CD4-positive, alpha-beta T cell treated with Interleukin-6 at 100 ng/mL for 8 hours (primary cell): ENCODE data around the gene CHIT1.

Source experiments
- DNase-seq: peaks from one replicate; pipeline ENCODE4 v3.0.0-alpha.2; 2020; ENCODE audit warnings: mixed read lengths, low spot score

The CHIT1 gene

DNA sequence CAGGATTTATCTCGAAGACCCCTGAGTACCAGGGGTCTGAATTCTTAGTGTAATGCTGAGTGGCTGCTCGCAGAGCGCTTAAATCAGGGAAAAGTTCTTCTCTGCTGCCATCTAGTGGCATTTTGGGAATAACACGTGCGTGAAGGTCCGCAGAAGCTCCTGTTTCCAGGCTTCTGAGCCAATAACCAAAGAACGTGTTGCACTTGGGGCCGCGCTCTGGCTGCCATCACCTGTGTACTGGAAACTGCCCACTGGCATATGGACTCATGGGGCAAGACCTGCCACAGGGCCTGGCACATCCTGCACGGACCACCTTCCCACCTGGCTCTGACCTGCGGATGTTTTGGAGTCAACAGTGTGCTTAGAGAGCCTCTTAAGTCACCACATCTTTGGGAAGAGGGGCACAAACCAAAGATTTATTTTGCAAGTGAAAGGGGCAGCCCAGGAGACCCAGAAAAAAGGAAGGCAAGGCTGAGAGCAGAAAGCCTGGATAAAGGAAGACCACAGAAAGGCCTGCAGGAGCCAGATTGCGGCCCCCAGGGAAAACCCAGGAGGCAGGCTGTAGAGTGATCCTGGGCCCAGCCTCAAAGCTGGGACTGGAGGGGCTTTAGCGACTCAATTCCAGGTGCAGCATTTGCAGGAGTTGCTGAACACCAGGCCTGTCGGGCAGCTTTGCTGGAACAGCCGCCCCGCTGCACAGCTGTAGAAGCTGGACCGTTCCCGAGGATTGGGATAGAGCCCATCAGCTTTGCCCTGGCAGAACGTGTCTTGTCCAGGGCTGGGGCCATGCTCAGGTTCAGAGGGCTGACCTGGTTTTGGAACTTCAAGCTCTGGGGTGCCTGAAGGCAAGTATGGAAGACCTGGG is 13.0 kb downstream of the CHIT1 start:
- peak; percentile 60 for DNase-seq

DNA sequence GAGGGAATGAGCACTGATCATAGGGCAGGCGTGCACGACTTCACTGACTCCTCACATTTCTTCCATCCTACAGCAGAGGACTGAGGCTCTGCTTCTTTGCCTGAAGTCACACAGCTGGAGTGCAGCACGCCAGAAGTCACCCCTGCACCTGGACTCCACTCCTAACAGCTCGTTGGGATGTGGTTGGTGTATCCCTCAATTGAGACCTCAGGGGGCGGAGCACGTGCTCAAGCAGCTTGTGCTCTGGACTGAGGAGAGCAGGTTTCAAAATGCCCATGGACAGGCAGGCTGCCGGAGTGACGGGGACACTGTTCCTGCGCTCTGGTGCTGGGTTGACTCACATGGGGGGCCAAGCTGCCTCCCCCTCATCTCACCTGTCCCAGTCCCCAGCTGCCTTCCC is 13.9 kb downstream of the CHIT1 start:
- no peak for DNase-seq

DNA sequence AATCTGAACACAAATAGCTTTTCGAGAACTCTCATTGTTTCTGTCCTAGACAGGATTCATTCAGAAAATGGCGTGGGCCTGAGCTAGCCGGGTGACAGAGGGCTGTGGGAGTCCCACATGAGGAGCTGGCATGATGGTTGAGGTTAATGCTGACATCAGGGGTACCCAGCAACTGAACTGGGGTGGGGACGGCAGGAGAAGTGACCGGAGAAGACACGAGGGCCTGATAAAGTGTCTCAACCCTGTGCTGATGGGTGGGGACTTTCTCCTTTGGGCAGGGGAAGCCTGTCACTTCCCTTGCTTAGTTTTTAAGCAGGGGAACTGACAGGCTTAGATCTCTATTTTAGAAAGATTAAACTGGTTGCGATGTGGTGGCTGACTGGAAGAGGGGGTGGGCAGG is 14.6 kb downstream of the CHIT1 start:
- DNase-seq, result no peak

DNA sequence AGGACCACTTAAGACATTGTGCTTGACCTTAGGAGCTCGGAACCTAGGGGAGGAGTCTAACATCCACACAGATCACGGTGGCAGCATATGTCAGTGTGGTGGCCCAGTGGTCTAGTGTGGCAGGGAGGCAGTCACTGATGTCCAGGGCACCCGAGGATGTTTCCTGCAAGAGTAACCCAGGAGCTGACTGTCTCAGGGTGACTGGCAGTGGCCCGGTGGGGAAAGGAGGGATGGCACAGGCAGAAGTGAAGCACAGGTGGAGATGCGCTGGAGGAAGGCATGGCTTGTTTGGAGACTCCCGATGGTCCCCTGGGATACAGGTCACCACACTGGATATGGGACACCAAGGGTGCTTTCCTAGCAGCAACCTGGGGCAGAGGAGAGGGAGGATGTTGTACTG is 16.3 kb downstream of the CHIT1 start:
- DNase-seq, result no peak

DNA sequence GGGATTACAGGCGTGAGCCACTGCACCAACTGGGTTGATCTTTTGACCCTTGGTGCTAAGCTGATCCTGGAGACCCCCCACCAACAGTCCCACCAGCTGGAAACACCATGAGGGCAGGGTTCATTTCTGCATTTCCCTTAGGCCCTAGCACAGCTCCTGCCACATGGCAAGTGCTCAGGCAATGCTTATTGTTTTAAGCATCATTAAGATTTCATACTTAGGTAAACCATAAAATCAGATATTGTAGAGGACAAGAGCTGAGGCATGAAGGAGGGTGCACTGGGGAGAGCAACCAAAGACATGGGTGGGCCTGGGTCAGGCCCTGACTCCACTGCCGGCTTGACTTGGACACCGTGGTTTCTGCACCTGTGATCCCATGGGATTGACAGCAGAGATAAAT is 17.7 kb downstream of the CHIT1 start:
- no peak for DNase-seq

DNA sequence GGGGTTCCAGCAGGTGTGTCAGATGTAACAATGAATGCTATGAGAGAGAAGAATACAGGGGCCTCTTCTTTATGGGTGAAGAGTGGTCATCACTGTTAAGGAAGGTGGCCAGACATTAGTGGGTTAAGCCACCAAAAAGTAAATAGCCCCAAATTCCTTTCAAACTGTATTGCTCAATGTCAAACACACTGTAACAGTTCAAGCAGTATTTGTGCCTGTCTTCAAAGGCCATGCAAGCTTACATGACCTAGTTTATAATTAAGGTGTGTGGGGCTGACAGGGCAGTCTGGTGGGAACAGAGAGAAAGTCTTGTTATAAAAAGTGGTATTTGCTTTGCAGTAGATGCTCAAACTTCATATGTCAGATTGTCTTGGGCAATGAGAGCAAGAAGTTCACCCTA is 18.5 kb downstream of the CHIT1 start:
- no peak for DNase-seq

DNA sequence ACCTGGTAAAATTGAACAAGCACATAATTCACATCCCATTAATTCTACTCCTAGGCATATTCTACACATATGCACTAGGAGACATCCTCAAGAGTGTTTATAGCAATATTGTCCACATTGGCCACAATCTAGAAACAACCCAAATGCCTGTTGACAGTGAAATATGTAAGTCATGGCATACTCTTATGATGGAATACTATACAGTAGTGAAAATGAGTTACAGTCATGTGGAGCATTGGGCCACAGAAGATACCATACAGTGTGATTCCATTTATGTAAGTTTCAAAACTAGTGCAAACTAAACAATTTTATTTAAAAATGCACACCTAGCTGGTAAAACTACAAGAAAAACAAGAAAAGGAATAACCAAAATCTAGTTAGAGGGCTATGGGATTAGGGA is 19.1 kb downstream of the CHIT1 start:
- no peak for DNase-seq

DNA sequence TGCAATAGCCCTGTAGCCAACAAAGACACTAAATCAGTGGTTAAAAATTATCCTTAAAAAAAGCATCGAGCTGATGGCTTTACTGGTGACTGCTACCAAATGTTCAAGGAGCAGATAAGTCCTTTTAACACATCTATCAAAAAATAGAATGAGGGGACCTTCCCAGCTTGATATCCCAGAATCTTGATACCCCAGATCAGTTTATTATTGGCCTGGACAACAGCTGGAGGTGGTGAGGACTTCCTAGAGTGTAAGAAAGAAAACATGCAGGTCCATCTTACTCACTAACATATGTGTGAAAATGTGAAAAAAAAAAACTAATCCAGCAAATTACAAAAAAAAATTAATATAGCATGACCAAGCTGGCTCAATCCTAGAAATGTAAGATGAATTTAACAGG is 21.3 kb downstream of the CHIT1 start:
- no peak for DNase-seq

DNA sequence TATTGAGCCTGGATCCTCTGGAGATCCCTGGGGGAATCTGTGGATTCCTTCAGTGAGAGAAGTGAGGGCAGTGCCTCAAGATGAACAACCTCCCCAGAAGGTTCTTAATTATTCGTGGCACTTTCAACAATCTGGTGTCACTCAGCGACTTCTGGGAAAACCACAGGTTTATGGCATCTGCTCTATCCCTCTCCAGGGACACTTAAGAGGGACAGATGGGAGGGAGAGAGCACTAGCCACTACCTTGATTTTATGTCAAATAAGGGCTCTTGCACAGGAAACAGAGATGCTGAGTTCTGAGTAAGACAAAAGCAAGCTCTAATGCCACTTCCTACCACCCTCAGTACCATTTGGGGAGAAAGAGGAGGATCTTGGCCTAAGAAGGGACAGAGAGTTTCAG is 21.7 kb downstream of the CHIT1 start:
- DNase-seq, result no peak

DNA sequence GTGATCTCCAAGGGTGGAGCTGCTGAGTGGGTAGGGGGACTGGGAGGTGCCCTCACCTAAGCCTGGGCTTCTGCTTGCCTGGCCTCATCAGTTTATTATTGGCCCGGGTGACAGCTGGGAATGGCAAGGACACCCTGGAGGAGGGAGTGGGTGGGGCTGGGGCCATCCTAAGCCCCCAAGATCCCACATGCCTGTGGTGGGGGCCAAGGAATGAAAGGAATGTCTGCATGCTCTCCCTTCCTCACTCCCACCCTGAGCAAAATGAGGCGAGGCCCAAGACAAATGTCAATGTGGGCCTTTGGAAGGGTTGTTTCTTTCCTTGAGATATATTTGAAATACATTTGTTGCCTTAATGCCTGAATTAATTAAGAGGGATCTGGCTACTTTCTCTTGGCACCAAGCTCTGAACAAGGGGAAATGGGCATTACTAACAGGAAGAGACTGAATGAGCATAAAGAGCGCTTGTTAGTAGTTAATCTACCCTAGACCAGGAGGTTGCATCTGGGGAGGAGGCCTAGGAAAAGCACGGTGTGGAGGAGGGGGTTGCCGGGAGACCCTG is 23.3 kb downstream of the CHIT1 start:
- DNase-seq, result no peak

DNA sequence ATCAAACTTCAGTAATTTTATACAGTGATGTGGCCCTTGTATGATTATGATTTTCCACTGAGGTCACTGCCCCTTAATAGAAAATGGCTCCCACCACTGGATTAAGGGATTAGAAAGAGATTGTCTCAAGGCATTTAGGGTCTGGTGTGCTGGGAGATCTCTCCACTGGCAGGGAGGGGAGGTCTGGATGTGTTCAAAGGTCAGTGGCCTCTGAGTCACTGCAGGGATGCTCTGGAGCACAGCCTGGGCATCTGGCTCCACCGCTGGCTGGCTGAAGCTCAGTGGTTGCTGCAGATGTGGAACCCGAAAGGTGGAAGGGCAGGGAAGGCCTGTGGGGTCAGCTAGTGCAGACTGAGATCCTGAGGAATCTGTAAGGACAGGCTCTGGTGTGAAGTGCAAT is 24.7 kb downstream of the CHIT1 start:
- DNase-seq, result no peak

DNA sequence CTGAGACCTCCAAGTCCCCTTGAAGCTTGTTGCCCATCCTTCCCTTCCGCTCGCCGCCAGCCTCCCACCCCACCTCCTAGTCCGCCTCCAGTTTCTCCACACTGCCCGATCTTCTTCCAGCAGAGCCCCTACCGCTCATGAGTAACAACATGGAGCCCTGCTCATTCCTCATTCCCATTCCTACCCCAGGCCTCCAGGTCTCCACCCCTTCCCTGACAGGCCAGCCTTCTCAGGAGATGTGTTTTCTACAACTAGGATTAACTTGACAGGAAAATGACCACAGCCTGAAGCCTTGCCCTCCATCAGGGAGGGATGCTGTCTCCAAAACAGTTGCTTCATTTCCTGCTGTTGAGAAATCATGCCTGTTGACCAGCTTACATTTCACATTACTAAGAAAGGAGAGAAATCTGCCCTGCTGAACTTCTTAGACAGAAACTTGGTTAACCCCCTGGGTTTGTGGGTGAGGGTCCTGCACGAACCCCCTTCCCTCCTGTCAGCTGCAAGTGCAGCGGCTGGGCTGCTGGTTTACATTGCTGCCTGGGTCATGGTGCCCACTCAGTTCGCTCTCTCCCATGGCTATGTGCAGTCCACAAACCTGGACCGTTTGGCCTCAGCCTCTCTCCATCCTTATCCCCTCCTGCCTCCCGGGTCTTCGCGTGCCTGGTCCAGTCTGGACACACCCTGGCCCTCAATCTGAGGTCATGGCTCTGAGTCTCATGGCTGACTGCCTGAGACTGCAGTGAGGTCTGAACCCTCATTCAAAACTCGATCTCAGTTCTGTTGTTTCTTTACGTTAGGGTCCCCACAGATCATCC is 26.8 kb downstream of the CHIT1 start:
- no peak for DNase-seq

DNA sequence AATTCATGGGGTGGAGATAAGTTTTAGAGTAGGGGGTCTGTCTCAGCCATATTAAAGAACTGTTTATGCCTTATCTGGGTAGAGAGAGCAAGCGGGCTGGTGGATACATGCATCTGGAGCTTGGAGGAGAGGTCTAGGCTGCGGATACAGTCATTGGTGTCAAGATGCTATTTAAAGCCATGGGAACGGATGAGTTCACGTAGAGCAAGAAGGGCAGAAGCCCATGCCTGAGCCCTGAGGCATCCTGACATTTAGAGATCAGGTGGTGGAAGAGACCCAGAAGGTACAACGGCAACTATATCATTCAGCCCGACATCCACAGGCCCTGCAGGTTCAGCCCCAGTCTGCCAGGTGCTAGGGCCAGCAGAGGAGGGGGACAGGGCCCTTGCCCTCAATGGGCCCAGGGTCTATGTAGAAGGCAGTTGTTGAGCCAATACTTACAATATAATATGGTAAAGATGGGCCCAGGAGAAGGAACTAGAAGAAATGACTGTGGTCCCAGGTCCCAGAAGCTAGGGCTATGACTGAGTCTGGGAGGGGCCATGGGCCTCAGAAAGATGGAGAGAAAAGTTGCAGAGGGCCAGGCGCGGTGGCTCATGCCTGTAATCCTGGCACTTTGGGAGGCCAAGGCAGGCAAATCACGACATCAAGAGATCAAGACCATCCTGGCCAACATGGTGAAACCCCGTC is 27.8 kb downstream of the CHIT1 start:
- DNase-seq, result no peak

DNA sequence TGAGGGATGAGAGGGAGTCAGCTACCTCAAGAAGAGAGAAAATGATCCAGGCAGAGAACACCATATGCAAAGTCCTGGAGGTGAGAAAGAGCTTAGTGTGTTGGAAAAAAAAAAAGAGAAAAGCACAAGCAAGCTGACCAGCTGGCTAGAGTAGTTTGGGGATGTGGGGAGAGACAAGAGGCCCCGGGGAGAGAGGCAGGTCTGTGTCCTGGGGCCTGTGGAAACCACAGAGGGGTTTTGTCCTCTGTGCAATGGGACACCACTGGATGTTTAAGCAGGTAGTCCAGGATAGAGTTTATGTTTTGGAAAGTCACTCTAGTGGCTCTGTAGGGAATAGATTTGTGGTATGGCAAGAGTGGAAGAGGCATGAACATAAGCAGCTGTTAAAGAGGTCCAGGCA is 28.6 kb downstream of the CHIT1 start:
- DNase-seq, result no peak

DNA sequence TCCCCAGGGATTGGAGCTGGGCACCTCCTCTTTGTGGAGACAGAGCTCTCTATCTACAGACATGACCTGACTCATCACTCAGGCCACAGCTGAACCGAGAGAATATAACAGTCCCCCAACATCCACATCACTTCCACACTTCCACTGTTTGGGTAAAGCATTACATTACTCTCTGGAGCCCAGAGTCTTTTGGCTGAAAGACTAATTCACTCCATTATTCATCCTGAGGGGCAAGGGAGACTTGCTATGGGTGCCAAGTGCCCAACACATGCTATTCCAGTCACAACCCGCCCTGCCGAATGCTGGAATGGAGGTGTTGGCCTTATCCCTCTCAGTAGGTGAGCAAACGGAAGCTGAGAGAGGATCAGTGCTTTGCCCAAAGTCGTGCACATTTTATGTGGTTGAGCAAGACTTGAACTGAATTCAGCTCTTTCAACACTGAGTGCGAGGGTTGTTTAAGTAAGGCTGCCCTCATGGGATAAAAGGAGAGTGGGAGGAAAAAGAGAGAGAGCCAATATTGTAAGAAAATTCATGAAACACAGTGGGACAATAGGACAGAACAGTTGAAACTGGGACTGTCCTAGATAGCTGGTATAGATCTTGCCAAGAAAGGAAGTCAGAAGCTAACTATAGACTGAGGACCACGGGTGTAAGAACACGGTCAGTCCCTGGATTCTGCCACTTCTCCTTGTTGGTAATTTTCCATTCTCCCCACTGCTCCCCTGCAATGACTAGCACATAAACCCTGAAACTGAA is 29.5 kb downstream of the CHIT1 start:
- DNase-seq, result no peak

DNA sequence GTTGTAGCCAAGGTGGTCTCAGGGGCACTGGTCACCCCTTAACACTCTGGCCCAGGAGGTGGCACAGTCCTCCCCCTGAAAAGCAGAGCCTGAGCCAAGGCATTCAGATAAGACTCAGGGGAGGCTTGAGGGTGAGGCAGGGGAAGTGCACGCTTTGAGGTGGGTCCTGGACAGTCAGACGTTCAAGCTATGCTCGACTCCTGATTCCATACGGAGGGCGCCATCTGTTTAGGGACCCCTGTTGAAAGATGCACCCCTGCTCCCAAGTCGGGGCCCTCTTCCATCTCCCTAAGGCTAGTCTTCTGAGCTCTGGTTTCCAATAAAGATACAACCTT is 30.0 kb downstream of the CHIT1 start:
- no peak for DNase-seq

DNA sequence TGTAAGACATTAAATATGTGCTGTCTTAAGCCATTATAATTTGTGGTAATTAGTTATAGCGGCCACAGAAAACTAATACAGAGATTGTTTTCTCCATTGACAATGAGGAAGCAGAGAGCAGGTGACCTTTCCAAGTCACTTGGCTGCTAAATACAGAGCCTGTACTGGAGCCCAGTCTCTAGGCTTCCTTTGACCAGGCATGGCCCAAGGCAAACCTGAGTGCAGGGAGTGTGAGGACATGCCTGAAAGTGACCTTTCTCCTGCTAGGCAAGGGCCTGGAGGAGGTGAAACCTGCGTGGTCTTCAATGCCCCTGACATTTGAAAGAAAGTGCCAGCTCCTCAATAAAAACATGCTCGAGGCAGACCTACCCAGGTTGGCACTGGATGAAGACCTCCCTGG is 30.5 kb downstream of the CHIT1 start:
- no peak for DNase-seq

DNA sequence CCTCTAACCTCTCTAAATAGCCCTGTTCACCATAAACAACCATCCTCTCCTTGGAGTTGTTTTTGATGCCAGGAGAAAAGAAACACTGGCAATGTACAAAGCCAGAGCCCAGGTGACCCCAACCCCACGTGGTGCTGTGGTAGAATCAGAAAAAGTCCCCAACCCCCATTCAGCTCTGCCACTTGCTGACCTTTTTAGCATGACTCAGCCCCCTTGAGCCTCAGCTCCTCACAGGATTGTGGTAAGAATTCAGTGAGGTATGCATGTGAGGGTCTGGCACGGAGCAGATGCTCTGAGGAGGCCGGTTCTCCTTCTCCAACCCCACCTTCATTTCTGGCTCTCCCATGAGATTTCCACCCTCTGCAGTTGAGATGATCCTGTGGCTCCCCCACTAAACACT is 31.8 kb downstream of the CHIT1 start:
- no peak for DNase-seq

DNA sequence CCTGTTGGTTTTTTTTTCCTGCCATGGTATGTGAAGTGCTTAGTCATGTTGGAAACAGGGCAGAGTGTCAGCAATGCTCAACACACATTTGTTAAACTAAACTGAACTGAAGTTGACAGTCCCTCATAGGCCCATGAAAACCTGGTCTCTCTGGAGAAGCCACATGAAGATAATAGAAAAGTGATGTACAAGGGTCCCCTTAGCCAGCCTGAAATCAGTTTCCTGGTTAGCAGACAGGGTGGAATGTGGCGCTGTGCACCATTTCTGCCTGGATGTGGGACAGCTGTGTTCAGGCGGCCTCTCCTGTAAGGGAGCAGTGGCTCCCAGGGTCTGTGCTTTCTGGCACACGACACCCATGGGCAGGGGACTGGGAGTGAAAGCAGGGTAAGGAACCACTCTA is 33.1 kb downstream of the CHIT1 start:
- no peak for DNase-seq

DNA sequence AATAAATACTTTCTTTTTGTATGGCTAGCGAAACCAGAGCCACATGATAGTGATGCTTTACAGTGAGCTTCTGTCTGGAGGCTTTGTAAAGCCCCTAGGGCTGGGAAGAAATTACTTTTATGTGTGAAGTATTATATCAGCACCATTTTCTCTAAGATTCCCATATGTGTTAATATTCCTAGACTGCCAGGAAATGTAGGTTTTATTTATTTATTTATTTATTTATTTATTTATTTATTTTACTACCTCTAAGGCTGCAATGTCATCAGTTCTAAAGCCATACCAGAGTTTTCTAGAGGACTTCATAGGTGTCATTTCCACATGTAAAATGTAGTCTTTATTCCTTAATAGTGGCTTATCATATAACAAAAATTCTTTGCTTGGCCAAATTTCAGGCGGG is 38.5 kb downstream of the CHIT1 start:
- no peak for DNase-seq

DNA sequence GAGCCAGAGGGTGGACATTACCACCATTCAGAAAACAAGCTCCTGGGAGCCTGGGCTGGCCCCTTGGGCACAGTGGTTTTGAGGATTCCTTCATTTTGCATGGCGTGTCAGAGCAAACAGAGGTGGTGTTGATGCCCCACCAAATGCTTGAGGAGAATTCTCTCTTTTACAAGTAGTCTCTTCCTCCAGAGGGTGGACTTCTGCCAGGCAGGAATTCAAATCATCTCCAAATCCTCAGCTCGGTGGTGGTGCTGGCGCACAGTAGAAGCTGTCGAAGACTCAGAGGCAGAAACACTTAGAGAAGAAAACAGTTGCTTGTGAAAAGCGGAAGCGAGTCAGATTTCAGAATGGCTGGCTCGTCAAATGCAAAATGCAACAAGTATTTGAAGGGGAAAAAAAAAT is 39.5 kb downstream of the CHIT1 start:
- DNase-seq, result no peak

DNA sequence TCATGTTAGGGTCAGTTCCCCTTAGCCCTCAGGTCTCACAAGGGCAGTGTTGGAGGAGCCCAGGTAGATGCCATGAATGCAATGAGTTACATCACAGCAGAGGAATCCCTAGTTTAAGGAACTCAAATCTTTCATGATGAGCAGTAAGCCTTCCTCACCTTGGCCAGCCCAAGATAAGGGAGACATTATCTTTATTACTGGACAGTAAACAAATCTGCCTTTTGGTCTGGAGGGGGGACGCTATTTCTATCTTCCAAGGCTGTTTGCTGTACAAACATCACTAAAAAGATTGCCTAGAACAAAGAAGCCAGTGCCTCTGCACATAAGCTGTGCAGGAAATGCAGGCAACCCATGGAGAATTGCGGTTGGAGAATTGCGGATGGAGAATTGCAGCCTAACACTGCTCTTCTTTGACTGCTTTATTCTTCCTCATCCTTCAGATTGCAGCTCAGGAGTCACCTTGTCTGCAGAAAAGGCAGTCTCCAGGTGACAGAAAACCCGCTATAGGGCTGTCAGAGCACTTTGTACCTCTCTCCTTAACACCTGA is 40.7 kb downstream of the CHIT1 start:
- no peak for DNase-seq
